ENCODE measurements around the gene FRS3. TPM values are rescaled to one million over a fixed set of nuclear protein-coding genes. Genes with fewer than 3 reads are reported as not detected.

The FRS3 gene
- total RNA-seq, 1 donor from 2014 or later, result 7.6 TPM

DNA sequence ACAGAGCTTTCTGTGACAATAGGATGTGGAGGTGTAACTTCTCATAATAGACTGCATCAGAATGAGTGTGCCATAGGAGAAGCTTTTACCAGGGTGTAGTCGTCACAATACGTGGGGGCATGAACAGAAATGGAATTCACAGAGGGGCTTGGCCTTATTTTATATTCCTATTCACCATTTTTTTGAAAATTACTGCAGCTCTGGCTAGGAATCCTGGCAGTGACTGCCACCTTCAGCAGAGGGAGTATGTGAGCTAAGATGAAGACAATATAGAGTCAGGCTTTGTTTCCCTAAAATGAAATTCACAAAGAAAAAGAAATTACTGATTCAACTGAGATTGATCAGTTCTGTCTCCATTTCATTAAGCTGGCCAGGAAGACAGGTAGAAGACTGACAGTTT is 21.7 kb upstream of the FRS3 start:
- Mint-ChIP-seq H3K36me3 (ENCODE audit: insufficient read depth) (peaks cover 5% of the 10 kb centered on the region), H3K4me1 (ENCODE audit: low read depth) (peaks cover 10% of the 10 kb centered on the region), H3K4me3 (ENCODE audit: low read depth) (no peak overlapping the region), H3K27ac (peak overlapping the region; percentile 45), H3K27me3 (no peaks in the 10 kb centered on the region), H3K9me3 (ENCODE audit: low read depth) (no peaks in the 10 kb centered on the region)
- no peak for DNase-seq (ENCODE audit: low spot score, unreplicated experiment)
- TF ChIP-seq, protein P1, sequence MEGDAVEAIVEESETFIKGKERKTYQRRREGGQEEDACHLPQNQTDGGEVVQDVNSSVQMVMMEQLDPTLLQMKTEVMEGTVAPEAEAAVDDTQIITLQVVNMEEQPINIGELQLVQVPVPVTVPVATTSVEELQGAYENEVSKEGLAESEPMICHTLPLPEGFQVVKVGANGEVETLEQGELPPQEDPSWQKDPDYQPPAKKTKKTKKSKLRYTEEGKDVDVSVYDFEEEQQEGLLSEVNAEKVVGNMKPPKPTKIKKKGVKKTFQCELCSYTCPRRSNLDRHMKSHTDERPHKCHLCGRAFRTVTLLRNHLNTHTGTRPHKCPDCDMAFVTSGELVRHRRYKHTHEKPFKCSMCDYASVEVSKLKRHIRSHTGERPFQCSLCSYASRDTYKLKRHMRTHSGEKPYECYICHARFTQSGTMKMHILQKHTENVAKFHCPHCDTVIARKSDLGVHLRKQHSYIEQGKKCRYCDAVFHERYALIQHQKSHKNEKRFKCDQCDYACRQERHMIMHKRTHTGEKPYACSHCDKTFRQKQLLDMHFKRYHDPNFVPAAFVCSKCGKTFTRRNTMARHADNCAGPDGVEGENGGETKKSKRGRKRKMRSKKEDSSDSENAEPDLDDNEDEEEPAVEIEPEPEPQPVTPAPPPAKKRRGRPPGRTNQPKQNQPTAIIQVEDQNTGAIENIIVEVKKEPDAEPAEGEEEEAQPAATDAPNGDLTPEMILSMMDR (IDR thresholded peaks at IDR 0.05; ENCODE audit: unreplicated experiment), result peak; percentile 40

DNA sequence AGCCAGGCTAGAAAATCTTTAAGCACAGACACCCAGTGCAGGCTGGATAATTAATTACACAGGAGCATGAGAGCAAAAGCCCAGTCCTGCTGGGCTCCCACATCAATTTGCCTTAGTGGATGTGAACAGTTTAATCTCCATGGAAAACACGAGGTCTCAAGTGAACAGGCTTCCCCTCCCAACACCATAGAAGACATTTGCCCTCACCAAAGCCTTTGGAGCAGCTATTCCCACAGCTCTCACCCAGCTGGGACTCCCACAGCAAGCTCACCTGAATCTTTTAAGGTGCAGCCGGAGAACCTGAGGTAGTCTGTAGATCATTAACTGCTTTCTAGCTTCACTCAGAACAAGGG is 19.8 kb upstream of the FRS3 start:
- peaks cover 3% of the 10 kb centered on the region for H3K36me3 Mint-ChIP-seq (ENCODE audit: insufficient read depth)
- no peak for DNase-seq (ENCODE audit: low spot score, unreplicated experiment)
- H3K4me3 Mint-ChIP-seq (ENCODE audit: low read depth), result no peak overlapping the region

DNA sequence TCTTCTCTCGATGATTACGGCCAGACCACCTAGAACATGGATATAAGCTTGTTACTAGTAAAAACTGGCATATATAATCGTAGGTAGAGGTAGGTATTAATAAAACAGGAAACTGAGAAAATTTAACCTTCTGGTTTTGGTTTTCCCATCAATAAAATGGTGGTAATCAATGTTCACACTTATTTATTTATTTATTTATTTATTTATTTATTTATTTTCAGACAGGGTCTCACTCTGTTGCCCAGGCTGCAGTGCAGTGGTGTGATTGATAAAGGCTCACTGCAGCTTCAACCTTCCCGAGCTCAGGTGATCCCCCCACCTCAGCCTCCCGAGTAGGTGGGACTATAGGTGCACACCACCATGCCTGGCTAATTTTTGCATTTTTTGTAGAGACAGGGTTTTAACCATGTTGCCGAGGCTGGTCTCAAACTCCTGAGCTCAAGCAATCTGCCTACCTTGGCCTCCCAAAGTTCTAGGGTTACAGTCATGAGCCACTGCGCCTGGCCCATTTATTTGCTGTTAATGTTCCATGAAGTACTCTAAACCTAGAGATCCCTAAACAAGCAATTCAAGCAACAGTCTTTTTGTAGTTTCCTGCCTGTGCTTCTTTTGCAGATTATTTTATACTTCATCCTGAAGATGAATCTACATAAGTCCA is 19.3 kb upstream of the FRS3 start:
- peaks cover 10% of the 10 kb centered on the region for H3K4me1 Mint-ChIP-seq (ENCODE audit: low read depth)
- TF ChIP-seq, protein P1 (IDR thresholded peaks at IDR 0.05; ENCODE audit: unreplicated experiment), result no peak
- H3K36me3 Mint-ChIP-seq (ENCODE audit: insufficient read depth), result peaks cover 3% of the 10 kb centered on the region
- no peak overlapping the region for H3K27ac Mint-ChIP-seq
- H3K4me3 Mint-ChIP-seq (ENCODE audit: low read depth), result no peak overlapping the region
- no peak for DNase-seq (ENCODE audit: low spot score, unreplicated experiment)
- H3K9me3 Mint-ChIP-seq (ENCODE audit: low read depth), result no peaks in the 10 kb centered on the region
- H3K27me3 Mint-ChIP-seq, result no peaks in the 10 kb centered on the region

More for the DNA sequence above, 19.8 kb upstream of the FRS3 start:
- peak overlapping the region; percentile 43 for H3K27ac Mint-ChIP-seq
- H3K4me1 Mint-ChIP-seq (ENCODE audit: low read depth), result peaks cover 10% of the 10 kb centered on the region
- no peaks in the 10 kb centered on the region for H3K9me3 Mint-ChIP-seq (ENCODE audit: low read depth)
- TF ChIP-seq, protein P1 (IDR thresholded peaks at IDR 0.05; ENCODE audit: unreplicated experiment), result no peak
- no peaks in the 10 kb centered on the region for H3K27me3 Mint-ChIP-seq

DNA sequence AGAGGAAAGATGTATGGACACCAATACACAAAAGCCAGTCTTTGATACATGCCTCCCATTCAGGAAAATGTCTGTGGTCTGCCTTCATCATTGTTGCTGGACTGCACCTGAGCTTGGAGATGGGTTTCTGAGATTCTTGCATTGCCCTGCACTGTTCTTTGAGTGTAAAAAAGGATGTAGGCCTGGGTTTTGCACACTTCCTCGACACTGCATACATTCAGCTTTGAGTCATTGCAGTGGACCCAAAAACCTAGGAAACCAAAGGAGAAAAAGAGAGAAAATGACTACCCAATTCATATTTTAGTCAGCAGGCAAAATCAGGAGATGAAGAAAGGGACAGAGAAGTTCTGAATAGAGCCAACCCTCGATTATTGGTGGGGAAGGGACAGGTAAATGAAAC is 16.8 kb upstream of the FRS3 start:
- Mint-ChIP-seq H3K27me3 (no peaks in the 10 kb centered on the region), H3K4me3 (ENCODE audit: low read depth) (no peak overlapping the region), H3K27ac (no peak overlapping the region), H3K36me3 (ENCODE audit: insufficient read depth) (peaks cover 5% of the 10 kb centered on the region), H3K9me3 (ENCODE audit: low read depth) (no peaks in the 10 kb centered on the region), H3K4me1 (ENCODE audit: low read depth) (peaks cover 10% of the 10 kb centered on the region)
- TF ChIP-seq, protein P1 (IDR thresholded peaks at IDR 0.05; ENCODE audit: unreplicated experiment), result no peak
- no peak for DNase-seq (ENCODE audit: low spot score, unreplicated experiment)

DNA sequence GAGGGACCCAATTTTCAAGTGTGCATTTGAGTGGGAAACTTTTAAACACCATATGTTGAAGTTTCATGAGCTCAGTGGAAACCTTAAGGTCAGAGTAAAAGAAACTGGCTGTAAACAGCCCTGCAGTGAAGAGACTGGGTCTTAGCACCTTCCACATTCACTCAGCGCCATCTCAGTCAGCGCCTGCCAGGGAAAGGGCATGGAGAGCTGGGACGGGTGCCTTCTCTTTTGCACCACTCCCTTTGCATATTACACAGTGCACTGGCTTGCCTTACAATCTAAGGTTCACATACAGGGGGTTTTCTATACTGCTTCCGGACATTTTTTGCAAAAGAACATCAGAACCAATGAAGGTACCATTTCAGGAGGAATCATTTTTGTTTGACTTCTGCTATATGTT is 12.3 kb upstream of the FRS3 start:
- peak overlapping the region; percentile 81 for H3K27ac Mint-ChIP-seq
- H3K36me3 Mint-ChIP-seq (ENCODE audit: insufficient read depth), result peaks cover 6% of the 10 kb centered on the region
- no peak for DNase-seq (ENCODE audit: low spot score, unreplicated experiment)
- no peaks in the 10 kb centered on the region for H3K27me3 Mint-ChIP-seq
- H3K4me3 Mint-ChIP-seq (ENCODE audit: low read depth), result no peak overlapping the region
- TF ChIP-seq, protein P1 (IDR thresholded peaks at IDR 0.05; ENCODE audit: unreplicated experiment), result no peak
- no peaks in the 10 kb centered on the region for H3K9me3 Mint-ChIP-seq (ENCODE audit: low read depth)
- H3K4me1 Mint-ChIP-seq (ENCODE audit: low read depth), result peaks cover 2% of the 10 kb centered on the region
